Cardiac fibroblast (primary cell): ENCODE data around the gene BRD9.
"Not testable (repeated sequence)": the region's sequence is repeated elsewhere in the genome, so short reads cannot be mapped to it uniquely, and the experiment has no call there.

ENCODE experiments used
- DNase-seq, 2 donors: peaks; one replicate each; pipeline versions ENCODE4 v3.0.0 to v3.0.0-alpha.2; 2010; ENCODE audit warnings: low read depth in 2 of 2
- H3K4me3 ChIP-seq, 2 donors: replicated peaks in 1 of 2; 1 replicate in 1 of 2; 2 replicates in 1 of 2; pipeline ENCODE4 v1.5.1; 2011; ENCODE audit warnings: low read depth in 2 of 2, low read length in 2 of 2, mild to moderate bottlenecking in 2 of 2, moderate library complexity in 1 of 2
- TF ChIP-seq, protein P1 (sequence below): IDR thresholded peaks from one replicate; pipeline ENCODE4 v1.5.1; 2011; ENCODE audit warnings: low read depth, mild to moderate bottlenecking, low read length, inconsistent platforms

Gene BRD9

GRCh38 chr5:848671-849111, 43.9 kb downstream of the BRD9 start:
- TF ChIP-seq, protein P1, sequence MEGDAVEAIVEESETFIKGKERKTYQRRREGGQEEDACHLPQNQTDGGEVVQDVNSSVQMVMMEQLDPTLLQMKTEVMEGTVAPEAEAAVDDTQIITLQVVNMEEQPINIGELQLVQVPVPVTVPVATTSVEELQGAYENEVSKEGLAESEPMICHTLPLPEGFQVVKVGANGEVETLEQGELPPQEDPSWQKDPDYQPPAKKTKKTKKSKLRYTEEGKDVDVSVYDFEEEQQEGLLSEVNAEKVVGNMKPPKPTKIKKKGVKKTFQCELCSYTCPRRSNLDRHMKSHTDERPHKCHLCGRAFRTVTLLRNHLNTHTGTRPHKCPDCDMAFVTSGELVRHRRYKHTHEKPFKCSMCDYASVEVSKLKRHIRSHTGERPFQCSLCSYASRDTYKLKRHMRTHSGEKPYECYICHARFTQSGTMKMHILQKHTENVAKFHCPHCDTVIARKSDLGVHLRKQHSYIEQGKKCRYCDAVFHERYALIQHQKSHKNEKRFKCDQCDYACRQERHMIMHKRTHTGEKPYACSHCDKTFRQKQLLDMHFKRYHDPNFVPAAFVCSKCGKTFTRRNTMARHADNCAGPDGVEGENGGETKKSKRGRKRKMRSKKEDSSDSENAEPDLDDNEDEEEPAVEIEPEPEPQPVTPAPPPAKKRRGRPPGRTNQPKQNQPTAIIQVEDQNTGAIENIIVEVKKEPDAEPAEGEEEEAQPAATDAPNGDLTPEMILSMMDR: no peak
- no peak for DNase-seq
- no peak overlapping the region for H3K4me3 ChIP-seq

GRCh38 chr5:847736-848135, 44.9 kb downstream of the BRD9 start:
- H3K4me3 ChIP-seq, DNase-seq: not testable (repeated sequence)

- DNase-seq, H3K4me3 ChIP-seq: not testable (repeated sequence)
These were observed 45.4 kb downstream of the BRD9 start for GRCh38 chr5:847212-847611.

DNA sequence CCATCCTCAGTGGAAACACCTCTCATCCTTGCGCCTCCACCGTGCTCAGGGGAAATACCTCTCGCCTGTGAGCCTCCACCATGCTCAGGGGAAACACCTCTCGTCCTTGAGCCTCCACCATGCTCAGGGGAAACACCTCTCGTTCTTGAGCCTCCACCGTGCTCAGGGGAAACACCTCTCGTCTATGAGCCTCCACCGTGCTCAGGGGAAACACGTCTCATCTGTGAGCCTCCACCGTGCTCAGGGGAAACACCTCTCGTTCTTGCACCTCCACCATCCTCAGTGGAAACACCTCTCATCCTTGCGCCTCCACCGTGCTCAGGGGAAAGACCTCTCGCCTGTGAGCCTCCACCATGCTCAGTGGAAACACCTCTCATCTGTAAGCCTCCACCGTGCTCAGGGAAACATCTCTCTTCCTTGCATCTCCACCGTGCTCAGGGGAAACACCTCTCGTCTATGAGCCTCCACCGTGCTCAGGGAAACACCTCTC, 46.0 kb downstream of the BRD9 start:
- not testable (repeated sequence) for DNase-seq, H3K4me3 ChIP-seq

DNA sequence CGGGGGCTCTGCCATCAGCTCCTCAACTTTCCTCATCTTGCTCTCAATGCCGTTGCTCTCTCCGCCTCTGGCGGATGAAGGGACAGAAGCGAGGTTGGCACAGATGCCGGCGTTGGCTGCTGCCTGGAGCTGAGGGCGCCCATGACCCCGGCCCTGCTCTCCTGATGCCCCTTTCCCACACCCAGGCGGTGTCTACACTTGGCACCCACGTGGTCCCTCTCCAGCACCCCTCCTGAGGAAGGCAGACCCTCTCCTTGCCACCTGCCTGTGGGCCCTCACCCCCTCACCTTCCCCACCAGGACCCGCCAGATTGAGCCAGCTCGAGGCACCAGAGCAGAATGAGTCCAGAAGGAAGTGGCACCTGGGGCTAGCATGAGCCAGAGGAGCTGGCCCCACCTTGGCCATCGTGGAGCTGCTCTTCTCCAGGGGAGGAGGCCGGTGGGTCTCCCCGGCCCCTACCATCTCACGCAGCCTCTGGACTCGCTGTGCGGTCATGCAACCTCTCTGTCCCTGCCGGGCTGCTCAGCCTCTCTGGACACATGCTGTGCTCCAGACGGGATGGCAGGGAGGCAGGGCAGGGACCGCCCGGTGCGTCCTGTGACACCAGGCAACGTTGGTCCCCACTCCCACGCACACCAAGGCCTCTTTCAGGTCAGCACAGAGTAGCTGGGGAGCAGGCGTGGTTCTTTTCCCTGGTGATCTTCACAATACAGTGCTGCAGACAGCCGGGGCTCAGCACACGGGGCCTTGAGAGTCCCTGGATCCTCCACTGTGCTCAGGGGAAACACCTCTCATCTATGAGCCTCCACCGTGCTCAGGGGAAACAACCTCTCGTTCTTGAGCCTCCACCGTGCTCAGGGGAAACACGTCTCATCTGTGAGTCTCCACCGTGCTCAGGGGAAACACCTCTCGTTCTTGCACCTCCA, 46.7 kb downstream of the BRD9 start:
- DNase-seq, H3K4me3 ChIP-seq: not testable (repeated sequence)

- DNase-seq, H3K4me3 ChIP-seq: not testable (repeated sequence)
These were observed 47.4 kb downstream of the BRD9 start for GRCh38 chr5:845031-845675.

DNA sequence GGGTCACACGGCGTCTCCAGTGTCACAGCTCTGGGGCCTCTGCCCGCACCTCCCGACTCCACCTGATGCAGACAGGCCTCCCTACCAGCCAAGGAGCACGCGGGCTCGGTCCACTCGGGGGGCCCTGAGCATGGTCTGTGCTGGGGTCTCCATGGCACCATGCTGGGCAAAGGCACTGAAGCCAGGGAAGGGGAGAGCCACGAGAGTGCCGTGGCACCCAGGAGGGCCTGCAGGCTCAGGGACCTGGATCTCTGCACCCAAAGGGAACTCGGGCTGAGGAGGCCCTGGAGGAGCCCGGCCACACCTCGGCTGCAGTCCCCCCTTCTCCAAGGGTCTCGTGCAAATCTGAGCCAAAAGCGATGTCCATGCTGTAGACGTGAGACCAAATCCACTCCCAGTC, 48.2 kb downstream of the BRD9 start:
- H3K4me3 ChIP-seq, DNase-seq: not testable (repeated sequence)

- H3K4me3 ChIP-seq, DNase-seq: not testable (repeated sequence)
These were observed 48.7 kb downstream of the BRD9 start for GRCh38 chr5:843926-844325.

GRCh38 chr5:843371-843770, 49.2 kb downstream of the BRD9 start:
- DNase-seq, H3K4me3 ChIP-seq: not testable (repeated sequence)

DNA sequence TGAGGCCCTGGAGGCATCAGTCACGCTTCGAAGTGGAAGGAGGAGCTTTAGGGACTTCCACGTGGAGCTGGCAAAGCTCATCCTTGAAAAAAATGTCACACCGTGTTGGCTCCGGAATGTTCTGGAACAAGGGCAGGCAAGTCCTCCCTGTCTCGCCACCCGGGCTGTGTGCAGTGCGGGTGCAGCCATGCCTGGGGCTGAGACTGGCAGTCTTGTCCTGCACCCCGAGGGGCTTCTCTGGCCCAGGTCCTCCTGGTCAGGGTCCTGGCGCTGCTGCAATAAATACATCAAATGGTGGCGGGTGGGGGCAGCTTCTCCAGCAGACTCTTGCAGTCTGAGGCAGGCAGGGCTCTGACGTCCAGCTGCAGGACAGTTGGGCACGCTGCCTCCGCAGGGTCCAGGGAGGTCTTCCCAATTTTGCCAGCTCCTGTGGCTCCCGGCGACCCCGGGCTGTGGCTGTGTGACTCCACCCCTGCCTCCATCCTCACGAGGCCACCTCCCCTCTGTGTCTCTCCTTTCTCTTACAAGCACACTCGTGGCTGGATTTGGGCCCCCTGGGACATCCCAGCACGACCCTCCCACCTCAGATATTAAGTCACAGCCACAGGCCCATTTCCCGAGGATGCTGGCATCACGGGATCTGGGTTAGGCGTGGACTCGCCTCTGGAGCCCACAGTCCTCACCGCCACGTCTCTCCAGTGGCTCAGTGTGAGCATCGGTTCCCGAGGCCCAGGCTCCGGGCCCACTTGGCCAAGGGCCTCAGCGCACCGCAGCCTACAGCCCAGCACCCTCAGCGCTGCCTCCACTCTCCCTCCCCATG, 50.0 kb downstream of the BRD9 start:
- DNase-seq, H3K4me3 ChIP-seq: not testable (repeated sequence)

DNA sequence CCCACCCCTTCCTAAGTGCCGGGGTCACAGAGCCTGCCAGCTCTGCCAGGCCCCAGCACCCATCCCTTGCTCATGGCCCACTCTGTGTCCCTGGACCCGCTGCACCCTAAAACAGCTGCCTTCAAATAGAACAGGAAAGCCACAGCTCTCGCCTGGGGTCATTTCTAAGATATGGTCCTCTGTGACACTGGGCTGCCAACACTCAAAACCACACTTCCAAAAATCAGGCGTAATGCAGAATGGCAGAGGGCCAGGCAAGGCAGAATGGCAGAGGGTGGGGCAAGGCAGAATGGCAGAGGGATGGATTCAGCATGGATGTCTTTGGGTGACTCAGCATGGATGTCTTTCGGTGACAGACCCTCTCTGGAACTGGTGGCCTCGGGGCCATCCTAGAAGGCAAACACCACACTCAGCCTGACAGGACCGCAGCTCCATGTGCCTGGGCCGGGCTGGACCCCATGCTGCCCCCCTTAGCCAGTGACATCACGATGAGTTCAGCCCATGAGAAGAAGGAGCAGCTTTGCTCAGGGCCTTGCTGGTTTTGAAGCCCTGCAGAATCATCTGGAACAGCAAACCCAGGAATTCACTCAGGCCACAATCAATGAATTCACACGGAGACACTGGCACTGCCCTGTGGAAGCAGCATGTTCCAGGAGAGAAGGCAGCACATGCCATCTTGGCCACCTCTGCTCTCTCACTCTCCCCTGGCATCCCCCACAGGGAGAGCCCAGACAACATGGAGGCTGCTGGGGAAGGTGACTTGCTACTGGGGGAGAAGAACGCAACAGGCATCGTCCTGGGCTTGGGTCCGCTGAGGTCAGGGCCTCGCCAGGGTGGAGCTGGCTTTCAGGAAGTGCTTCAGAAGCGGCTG, 50.8 kb downstream of the BRD9 start:
- H3K4me3 ChIP-seq, DNase-seq: not testable (repeated sequence)

DNA sequence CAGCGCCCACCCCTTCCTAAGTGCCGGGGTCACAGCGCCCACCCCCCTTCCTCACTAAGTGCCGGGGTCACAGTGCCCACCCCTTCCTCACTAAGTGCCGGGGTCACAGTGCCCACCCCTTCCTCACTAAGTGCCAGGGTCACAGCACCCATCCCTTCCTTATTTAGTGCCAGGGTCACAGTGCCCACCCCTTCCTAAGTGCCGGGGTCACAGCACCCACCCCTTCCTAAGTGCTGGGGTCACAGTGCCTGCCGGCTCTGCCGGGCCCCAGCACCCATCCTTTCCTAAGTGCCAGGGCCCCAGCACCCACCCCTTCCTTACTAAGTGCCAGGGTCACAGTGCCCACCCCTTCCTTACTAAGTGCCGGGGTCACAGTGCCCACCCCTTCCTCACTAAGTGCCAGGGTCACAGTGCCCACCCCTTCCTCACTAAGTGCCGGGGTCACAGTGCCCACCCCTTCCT, 51.6 kb downstream of the BRD9 start:
- not testable (repeated sequence) for DNase-seq, H3K4me3 ChIP-seq

- DNase-seq, H3K4me3 ChIP-seq: not testable (repeated sequence)
These were observed 52.3 kb downstream of the BRD9 start for GRCh38 chr5:840118-840973.

DNA sequence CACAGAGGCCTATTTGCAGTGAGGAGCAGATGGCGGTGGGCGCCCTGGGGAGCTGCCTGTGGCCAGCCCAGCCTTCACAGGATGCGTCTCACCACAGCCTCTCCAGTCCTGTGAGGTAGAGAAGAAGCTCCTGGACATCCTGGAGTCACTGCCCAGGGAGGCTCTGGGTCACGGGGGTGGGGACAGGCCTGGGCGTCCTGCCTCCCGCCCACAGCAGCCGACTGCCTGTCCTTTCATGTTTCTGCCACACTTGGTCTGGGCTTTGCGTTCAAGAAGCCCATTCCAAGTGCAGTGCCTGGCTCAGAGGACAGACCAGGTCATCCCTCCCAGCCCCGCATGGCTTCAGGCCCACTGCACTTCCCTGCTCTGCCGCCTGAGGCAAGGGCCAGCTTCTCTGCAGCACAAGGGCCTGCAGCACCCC, 54.2 kb downstream of the BRD9 start:
- not testable (repeated sequence) for DNase-seq, H3K4me3 ChIP-seq

DNA sequence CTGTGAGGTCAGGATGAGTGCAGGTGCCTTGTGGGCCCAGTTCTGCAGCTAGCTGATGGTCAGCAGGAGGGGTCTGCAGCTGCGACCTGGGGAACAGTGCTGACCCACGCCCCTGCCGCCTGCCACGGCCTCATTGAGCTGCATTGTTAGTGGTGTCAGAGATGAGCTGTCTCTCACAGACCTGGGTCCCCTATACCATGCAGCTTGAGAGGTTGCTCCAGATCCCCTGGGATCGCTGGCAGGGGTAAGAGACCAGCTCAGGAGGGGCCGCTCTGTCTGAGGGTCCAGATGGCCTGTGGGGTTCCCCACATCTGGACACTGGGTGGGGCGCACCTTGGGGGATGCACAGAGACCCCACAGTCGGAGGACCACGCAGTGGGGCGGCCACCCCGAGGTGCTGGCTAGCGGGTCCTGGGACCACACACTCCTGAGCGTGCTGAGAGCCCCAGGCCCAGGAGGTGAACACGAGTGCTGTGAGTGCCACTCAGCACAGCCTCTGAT, 54.9 kb downstream of the BRD9 start:
- DNase-seq, H3K4me3 ChIP-seq: not testable (repeated sequence)
